Measurements from ENCODE around the gene HIKESHI.
"Not testable (repeated sequence)": the region's sequence is repeated elsewhere in the genome, so short reads cannot be mapped to it uniquely, and the experiment has no call there.

The HIKESHI gene

DNA sequence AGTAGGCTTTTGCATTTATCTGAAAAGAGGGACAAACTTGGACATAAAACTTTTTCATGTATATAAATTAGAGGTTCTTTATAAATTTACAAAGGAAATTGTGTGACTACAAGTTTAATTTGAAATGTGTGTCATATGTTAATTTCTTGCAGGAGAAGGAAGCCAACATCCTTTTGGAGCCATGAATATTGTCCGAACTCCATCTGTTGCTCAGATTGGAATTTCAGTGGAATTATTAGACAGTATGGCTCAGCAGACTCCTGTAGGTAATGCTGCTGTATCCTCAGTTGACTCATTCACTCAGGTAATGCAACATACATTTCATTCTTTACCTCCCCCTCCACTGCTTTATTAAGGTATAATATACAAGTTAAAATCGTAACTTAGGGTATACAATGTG is 35.2 kb downstream of the HIKESHI start:
- FAIRE-seq: no peak
- no peak for TF ChIP-seq POU2F2 (IDR thresholded peaks at IDR 0.05; ENCODE audit: low read depth, low read length)
- no peak for TF ChIP-seq TAF1 (IDR thresholded peaks at IDR 0.05; ENCODE audit: low read depth, low read length)
- TF ChIP-seq SPI1 (IDR thresholded peaks at IDR 0.05; ENCODE audit: low read depth, low read length): no peak
- no peak for TF ChIP-seq PAX5 (IDR thresholded peaks at IDR 0.05; ENCODE audit: insufficient read depth, low read length, severe bottlenecking)
- TF ChIP-seq POLR2A (IDR thresholded peaks at IDR 0.05; ENCODE audit: low read depth, low read length): no peak
- TF ChIP-seq POLR2AphosphoS5 (IDR thresholded peaks at IDR 0.05; ENCODE audit: low read depth, low read length): no peak

DNA sequence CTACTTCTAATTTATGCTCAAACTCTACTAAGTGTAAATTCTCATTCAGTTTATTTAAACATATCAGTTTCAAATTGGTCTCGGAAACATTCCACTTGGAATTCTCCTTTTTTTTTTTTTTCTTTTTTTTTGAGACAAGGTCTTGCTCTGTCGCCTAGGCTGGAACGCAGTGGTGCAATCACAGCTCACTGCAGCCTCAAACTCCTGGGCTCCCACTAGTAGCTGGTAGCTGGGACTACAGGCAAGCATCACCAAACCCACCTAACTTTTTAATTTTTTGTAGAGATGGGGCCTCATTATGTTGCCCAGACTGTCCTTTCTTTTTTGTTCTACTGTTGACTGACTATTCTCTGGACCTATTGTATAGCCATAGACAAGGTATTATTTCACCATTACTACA is 39.3 kb downstream of the HIKESHI start:
- no peak for TF ChIP-seq POU2F2 (IDR thresholded peaks at IDR 0.05; ENCODE audit: low read depth, low read length)
- no peak for TF ChIP-seq POLR2A (IDR thresholded peaks at IDR 0.05; ENCODE audit: low read depth, low read length)
- no peak for TF ChIP-seq TAF1 (IDR thresholded peaks at IDR 0.05; ENCODE audit: low read depth, low read length)
- DNase-seq (ENCODE audit: insufficient read length, low spot score): no peak
- no peak for FAIRE-seq

More for the DNA sequence above, 35.2 kb downstream of the HIKESHI start:
- DNase-seq (ENCODE audit: insufficient read length, low spot score): no peak

DNA sequence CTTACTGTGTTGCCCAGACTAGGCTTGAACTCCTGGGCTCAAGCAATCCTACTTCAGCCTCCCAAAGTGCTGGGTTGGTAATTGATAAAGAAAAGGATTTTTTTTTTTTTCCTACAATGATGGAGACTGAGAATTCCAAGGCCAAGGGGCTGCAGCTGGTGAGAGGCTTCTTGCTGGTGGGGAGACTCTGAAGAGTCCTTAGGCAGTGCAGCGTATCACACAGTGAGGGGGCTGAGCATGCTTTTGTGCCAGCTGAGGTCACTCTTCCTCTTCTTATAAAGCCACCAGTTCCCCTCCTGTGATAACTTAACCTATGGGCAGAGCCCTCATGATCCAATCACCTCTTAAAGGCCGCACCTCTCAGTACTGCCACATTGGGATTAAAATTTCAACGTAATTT is 44.5 kb downstream of the HIKESHI start:
- FAIRE-seq (no peak), DNase-seq (ENCODE audit: insufficient read length, low spot score) (no peak)
- TF ChIP-seq POU2F2 (IDR thresholded peaks at IDR 0.05; ENCODE audit: low read depth, low read length): no peak
- no peak for TF ChIP-seq POLR2A (IDR thresholded peaks at IDR 0.05; ENCODE audit: low read depth, low read length)
- TF ChIP-seq SPI1 (IDR thresholded peaks at IDR 0.05; ENCODE audit: low read depth, low read length): no peak
- no peak for TF ChIP-seq PAX5 (IDR thresholded peaks at IDR 0.05; ENCODE audit: insufficient read depth, low read length, severe bottlenecking)

DNA sequence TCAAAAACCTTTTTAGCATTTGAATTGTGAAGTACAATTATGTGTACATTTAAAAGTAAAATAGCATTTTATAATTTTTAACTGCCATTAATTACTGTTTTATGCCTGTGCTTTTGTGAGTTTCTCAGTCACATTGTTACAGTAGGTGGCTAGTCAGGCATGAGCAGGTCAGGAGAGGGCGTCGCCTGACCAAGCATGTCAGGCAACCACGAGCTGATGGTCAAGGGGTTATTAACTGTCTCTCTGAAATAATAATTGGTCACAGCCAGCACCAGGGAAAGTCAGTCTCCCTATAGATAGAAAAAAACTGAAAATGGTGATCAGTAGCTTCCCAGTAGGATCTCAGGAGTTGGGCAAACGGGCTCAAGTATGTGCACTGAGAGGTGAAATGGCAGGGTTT is 53.2 kb downstream of the HIKESHI start:
- no peak for TF ChIP-seq SPI1 (IDR thresholded peaks at IDR 0.05; ENCODE audit: low read depth, low read length)
- TF ChIP-seq POU2F2 (IDR thresholded peaks at IDR 0.05; ENCODE audit: low read depth, low read length): no peak
- no peak for TF ChIP-seq TAF1 (IDR thresholded peaks at IDR 0.05; ENCODE audit: low read depth, low read length)
- TF ChIP-seq POLR2AphosphoS5 (IDR thresholded peaks at IDR 0.05; ENCODE audit: low read depth, low read length): no peak
- FAIRE-seq (no peak), DNase-seq (ENCODE audit: insufficient read length, low spot score) (no peak)

DNA sequence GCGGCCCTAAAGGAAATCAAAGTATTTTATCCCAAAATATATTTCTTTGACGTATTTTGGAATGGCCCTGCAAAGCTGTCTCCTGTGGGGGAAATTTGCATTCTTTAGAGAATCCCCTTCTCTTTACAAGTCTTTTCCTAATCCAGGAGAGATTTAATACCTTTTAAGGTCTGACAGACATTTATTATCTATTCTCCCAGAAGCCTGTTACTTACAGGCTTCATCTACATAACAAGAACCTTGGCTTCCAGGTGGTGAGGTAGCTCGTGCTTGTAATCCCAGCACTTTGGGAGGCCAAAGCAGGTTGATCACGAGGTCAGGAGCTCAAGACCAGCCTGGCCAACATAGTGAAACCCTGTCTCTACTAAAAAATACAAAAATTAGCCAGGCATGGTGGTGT is 55.4 kb downstream of the HIKESHI start:
- DNase-seq (ENCODE audit: insufficient read length, low spot score); FAIRE-seq: not testable (repeated sequence)

DNA sequence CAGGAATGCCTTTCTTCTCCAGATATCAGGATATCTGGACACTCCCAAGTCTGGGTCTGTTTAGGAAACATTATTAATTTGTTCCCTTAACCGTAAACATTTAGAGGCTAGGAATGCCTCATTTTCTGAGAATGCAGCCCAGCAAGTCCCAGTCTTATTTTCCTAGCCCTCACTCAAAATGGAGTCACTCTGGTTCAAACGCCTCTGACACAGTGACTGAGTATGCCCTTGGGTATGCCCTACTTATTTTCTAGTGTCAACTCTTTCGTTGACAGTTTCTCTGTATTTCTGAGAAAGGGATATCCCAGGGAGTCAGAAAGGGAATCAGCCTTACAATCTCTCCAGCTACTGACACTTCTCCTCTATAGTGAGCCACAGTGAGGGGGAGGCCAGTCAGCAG is 56.7 kb downstream of the HIKESHI start:
- DNase-seq (ENCODE audit: insufficient read length, low spot score) (no peak), FAIRE-seq (no peak)
- no peak for TF ChIP-seq SPI1 (IDR thresholded peaks at IDR 0.05; ENCODE audit: low read depth, low read length)
- no peak for TF ChIP-seq POLR2A (IDR thresholded peaks at IDR 0.05; ENCODE audit: low read depth, low read length)

DNA sequence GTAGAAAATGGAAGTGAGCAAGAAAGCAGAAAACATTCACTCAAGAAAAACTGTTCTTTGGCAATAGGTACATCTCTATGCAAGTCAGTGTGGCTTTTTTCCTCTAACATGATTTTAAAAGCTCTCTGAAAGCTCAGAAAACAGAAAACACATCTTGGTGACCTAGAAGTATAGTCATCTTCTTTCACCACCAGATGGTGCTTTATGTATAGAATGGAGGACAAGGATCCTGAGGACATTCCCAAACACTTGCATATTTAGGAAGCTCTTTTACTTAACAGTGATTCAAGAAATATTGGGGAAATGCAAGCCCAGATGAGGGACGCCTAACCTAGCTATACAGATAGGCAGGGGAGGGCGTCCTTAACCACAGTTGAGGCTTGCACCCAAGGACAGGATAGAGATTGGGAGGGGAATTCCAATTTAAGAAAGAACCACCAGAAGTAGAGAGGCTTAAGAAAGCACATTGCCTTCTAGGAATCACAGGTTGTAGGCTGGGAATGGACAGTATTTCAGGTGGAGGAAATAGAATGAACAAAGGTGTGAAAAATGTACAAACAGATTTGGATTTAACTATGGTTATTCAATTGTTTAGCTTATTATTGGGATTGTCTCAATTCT is 58.8 kb downstream of the HIKESHI start:
- DNase-seq (ENCODE audit: insufficient read length, low spot score): no peak
- no peak for FAIRE-seq
- no peak for TF ChIP-seq POLR2AphosphoS5 (IDR thresholded peaks at IDR 0.05; ENCODE audit: low read depth, low read length)
- TF ChIP-seq TAF1 (IDR thresholded peaks at IDR 0.05; ENCODE audit: low read depth, low read length): no peak
- no peak for TF ChIP-seq PAX5 (IDR thresholded peaks at IDR 0.05; ENCODE audit: insufficient read depth, low read length, severe bottlenecking)
- TF ChIP-seq POU2F2 (IDR thresholded peaks at IDR 0.05; ENCODE audit: low read depth, low read length): no peak
- TF ChIP-seq POLR2A (IDR thresholded peaks at IDR 0.05; ENCODE audit: low read depth, low read length): no peak
- no peak for TF ChIP-seq SPI1 (IDR thresholded peaks at IDR 0.05; ENCODE audit: low read depth, low read length)

DNA sequence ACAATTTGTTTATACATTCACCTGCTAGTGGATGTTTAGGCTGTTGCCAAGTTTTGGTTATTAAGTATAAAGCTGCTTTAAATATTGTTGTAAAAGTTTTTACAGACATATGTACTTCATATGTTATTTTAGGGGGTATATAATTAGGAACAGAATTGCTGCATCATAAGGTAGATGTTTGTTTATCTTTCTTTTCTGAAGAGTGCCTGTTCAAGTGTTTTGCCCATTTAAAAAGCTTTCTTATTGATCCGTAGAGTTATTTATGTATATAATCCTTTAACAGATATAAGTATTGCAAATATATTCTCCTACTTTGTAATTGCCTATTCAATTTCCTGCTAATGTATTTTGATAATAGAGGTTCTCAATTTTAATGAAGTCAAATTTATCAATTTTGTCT is 61.4 kb downstream of the HIKESHI start:
- TF ChIP-seq TAF1 (IDR thresholded peaks at IDR 0.05; ENCODE audit: low read depth, low read length) (no peak), SPI1 (IDR thresholded peaks at IDR 0.05; ENCODE audit: low read depth, low read length) (no peak), POLR2A (IDR thresholded peaks at IDR 0.05; ENCODE audit: low read depth, low read length) (no peak)
- DNase-seq (ENCODE audit: insufficient read length, low spot score) (no peak), FAIRE-seq (no peak)

DNA sequence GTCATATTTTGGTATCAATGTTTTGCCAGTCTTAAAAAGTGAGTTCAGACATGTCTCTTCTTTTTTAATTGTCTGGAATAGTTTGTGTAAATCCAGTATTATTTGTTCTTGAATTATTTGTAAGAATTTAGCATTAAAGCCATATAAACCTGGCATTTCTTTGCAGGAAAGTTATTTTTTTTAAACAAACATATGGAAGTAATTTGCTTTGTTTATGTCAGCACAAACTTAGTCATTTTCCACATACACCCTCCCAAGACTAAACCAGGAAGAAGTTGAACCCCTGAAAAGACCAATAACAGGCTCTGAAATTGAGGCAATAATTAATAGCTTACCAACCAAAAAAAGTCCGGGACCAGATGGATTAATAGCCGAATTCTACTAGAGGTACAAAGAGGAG is 63.5 kb downstream of the HIKESHI start:
- TF ChIP-seq POU2F2 (IDR thresholded peaks at IDR 0.05; ENCODE audit: low read depth, low read length): no peak
- no peak for TF ChIP-seq PAX5 (IDR thresholded peaks at IDR 0.05; ENCODE audit: insufficient read depth, low read length, severe bottlenecking)
- no peak for TF ChIP-seq POLR2AphosphoS5 (IDR thresholded peaks at IDR 0.05; ENCODE audit: low read depth, low read length)
- no peak for TF ChIP-seq SPI1 (IDR thresholded peaks at IDR 0.05; ENCODE audit: low read depth, low read length)
- TF ChIP-seq TAF1 (IDR thresholded peaks at IDR 0.05; ENCODE audit: low read depth, low read length): no peak
- no peak for TF ChIP-seq POLR2A (IDR thresholded peaks at IDR 0.05; ENCODE audit: low read depth, low read length)
- FAIRE-seq (no peak), DNase-seq (ENCODE audit: insufficient read length, low spot score) (no peak)

DNA sequence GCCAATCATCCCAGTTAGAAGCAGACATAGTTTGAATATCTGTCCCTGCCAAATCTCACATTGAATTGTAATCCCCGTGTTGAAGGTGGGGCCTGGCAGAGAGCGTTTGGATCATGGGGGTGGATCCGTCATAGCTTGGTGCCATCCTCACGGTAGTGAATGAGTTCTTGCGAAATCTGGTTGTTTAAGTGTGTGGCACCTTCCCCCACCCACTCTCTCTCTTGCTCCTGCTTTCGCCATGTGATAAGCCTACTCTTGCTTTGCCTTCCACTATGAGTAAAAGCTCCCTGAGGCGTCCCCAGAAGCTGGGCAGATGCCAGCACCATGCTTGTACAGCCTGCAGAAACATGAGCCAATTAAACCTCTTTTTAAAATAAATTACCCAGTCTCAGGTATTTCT is 67.6 kb downstream of the HIKESHI start:
- FAIRE-seq: no peak
- no peak for TF ChIP-seq POLR2A (IDR thresholded peaks at IDR 0.05; ENCODE audit: low read depth, low read length)
- TF ChIP-seq SPI1 (IDR thresholded peaks at IDR 0.05; ENCODE audit: low read depth, low read length): no peak
- no peak for TF ChIP-seq POLR2AphosphoS5 (IDR thresholded peaks at IDR 0.05; ENCODE audit: low read depth, low read length)
- TF ChIP-seq PAX5 (IDR thresholded peaks at IDR 0.05; ENCODE audit: insufficient read depth, low read length, severe bottlenecking): no peak
- TF ChIP-seq POU2F2 (IDR thresholded peaks at IDR 0.05; ENCODE audit: low read depth, low read length): no peak
- TF ChIP-seq TAF1 (IDR thresholded peaks at IDR 0.05; ENCODE audit: low read depth, low read length): no peak

DNA sequence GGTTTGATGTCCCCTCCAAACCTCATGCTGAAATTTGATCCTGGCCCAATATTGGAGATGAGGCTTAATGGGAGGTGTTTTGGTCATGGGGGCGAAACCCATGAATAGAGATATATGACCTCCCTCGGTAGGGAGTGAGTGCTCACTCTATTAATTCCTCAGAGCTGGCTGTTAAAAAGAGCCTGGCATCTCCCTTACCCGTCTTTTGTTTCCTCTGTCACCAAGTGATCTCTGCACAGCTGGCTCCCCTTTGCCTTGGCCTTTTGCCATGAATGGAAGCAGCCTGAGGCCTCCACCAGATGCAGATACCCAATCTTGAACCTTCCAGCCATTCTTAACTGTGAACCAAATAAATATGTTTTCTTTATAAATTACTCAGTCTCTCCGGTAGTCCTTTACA is 68.1 kb downstream of the HIKESHI start:
- TF ChIP-seq POLR2A (IDR thresholded peaks at IDR 0.05; ENCODE audit: low read depth, low read length) (no peak), PAX5 (IDR thresholded peaks at IDR 0.05; ENCODE audit: insufficient read depth, low read length, severe bottlenecking) (no peak), TAF1 (IDR thresholded peaks at IDR 0.05; ENCODE audit: low read depth, low read length) (no peak), SPI1 (IDR thresholded peaks at IDR 0.05; ENCODE audit: low read depth, low read length) (no peak), POU2F2 (IDR thresholded peaks at IDR 0.05; ENCODE audit: low read depth, low read length) (no peak), POLR2AphosphoS5 (IDR thresholded peaks at IDR 0.05; ENCODE audit: low read depth, low read length) (no peak)
- FAIRE-seq (no peak), DNase-seq (ENCODE audit: insufficient read length, low spot score) (no peak)

More for the DNA sequence above, 67.6 kb downstream of the HIKESHI start:
- DNase-seq (ENCODE audit: insufficient read length, low spot score): no peak
